HepG2 (cell line): ENCODE results near the gene ALPI. TPM values are rescaled to one million over a fixed set of nuclear protein-coding genes. Genes with fewer than 3 reads are reported as not detected.
"Not testable (repeated sequence)": the region's sequence is repeated elsewhere in the genome, so short reads cannot be mapped to it uniquely, and the experiment has no call there.

Experiments used
- ATAC-seq: fragments of 200-7000 bp; cut with Tn5 transposase; 3 replicates; pipeline ENCODE4 v1.9.1; 2020; ENCODE audit warnings: mild to moderate bottlenecking, moderate library complexity
- BruUV-seq: library from RNA; stranded (reverse); fragments of 400-500 nt; replicated peaks from 2 replicates; lab custom pipeline; 2021; lab: Mats Ljungman, UMichigan
- CTCF ChIA-PET: fragments of 300-600 bp; formaldehyde crosslinking; extraction: SDS; loops from one replicate; lab custom pipeline; 2021; ENCODE audit warnings: low total read pairs, inconsistent platforms, low intra/inter-chr PET ratio; lab: Yijun Ruan, JAX
- POLR2A ChIA-PET: fragments of 350-600 bp; sonication (Branson Sonifier 250); formaldehyde crosslinking; loops from one replicate; lab custom pipeline; 2020; ENCODE audit warnings: antibody characterized with exemption, inconsistent platforms; lab: Yijun Ruan, JAX
- DNase-seq: peaks from one replicate; pipeline ENCODE4 v3.0.0-alpha.2; 2015; ENCODE audit warnings: low spot score
- FAIRE-seq: peaks from 3 replicates; lab custom pipeline; 2011; peaks lifted over from hg19 to GRCh38; lab: Jason Lieb, UNC
- H2AFZ ChIP-seq: one replicate; pipeline ENCODE4 v1.6.1; 2011; ENCODE audit warnings: low read length, inconsistent platforms
- H3K27ac ChIP-seq: fragments of 300-600 bp; 3 replicates; pipeline ENCODE4 v1.8.0; 2011; ENCODE audit warnings: mixed run types, mild to moderate bottlenecking, mixed read lengths, low read length, inconsistent platforms; ENCODE audit not compliant: insufficient read depth; ENCODE audit errors: extremely low read length
- H3K27me3 ChIP-seq, 2 experiments: fragments of 200-600 bp in 1 of 2; 2 replicates in 1 of 2; 3 replicates in 1 of 2; pipeline versions ENCODE4 v1.6.0 to v1.8.0; 2011; ENCODE audit warnings: low read length in 2 of 2, mild to moderate bottlenecking in 2 of 2, moderate library complexity in 2 of 2, inconsistent platforms in 1 of 2; ENCODE audit not compliant: insufficient read depth in 2 of 2, control insufficient read depth in 1 of 2
- H3K36me3 ChIP-seq, 2 experiments: fragments of 200-600 bp in 1 of 2; replicated peaks in 1 of 2; 2 replicates in 1 of 2; 3 replicates in 1 of 2; pipeline versions ENCODE4 v1.5.1 to v1.8.0; 2011; ENCODE audit warnings: low read length in 2 of 2, inconsistent platforms in 1 of 2; ENCODE audit not compliant: insufficient read depth in 2 of 2, control insufficient read depth in 1 of 2
- H3K4me1 ChIP-seq: 2 replicates; pipeline ENCODE4 v1.5.1; 2012; ENCODE audit warnings: low read length, inconsistent platforms; ENCODE audit not compliant: insufficient read depth
- H3K4me2 ChIP-seq: 2 replicates; pipeline ENCODE4 v1.6.0; 2011; ENCODE audit warnings: low read depth, low read length, inconsistent platforms
- H3K4me3 ChIP-seq, 3 experiments: fragments of 200-600 bp in 1 of 3; sonication (generic), shearing (Covaris generic) in 1 of 3; replicated peaks in 1 of 3; 2 replicates each; pipeline ENCODE4 v1.5.1; 2011 to 2016; ENCODE audit warnings: low read length in 3 of 3, inconsistent platforms in 2 of 3, low read depth in 2 of 3, mild to moderate bottlenecking in 2 of 3, control low read depth in 1 of 3, mixed read lengths in 1 of 3; ENCODE audit not compliant: insufficient read depth in 1 of 3
- H3K79me2 ChIP-seq: one replicate; pipeline ENCODE4 v1.6.1; 2011; ENCODE audit warnings: low read length, inconsistent platforms; ENCODE audit not compliant: insufficient read depth
- H3K9ac ChIP-seq: 2 replicates; pipeline ENCODE4 v1.6.0; 2011; ENCODE audit warnings: mild to moderate bottlenecking, low read depth, low read length, inconsistent platforms; ENCODE audit not compliant: insufficient read depth
- H3K9me3 ChIP-seq: 2 replicates; pipeline ENCODE4 v1.5.1; 2012; ENCODE audit warnings: mild to moderate bottlenecking, low read length
- H4K20me1 ChIP-seq: 2 replicates; pipeline ENCODE4 v1.6.0; 2011; ENCODE audit warnings: inconsistent platforms, mild to moderate bottlenecking, low read length, moderate library complexity; ENCODE audit not compliant: insufficient read depth
- ATF6 ChIP-seq: sonication (generic); formaldehyde crosslinking; conservative IDR thresholded peaks from 2 replicates; pipeline ENCODE4 v1.4.0; 2020; ENCODE audit warnings: missing genetic modification reagents
- WGBS: methylation state at CpG from one replicate; pipeline ENCODE4 v1.1.6; 2017; ENCODE audit warnings: low lambda C conversion rate; 5-methylcytosine and 5-hydroxymethylcytosine counted together
- in situ Hi-C: cut with HindIII; loops from 2 replicates; pipeline ENCODE4 v1.10.0; 2017; ENCODE audit warnings: low pct_unique_long_range_greater_than_20kb; ENCODE audit not compliant: extremely low pct_ligation_motif_present
- intact Hi-C: fragments of 100-400 bp; cut with micrococcal nuclease; formaldehyde crosslinking; loops from one replicate; pipeline ENCODE4 v1.10.0; 2022; ENCODE audit not compliant: unreplicated experiment
- polyA plus RNA-seq, 8 experiments: library from polyadenylated mRNA; depleted of rRNA in 3 of 8; stranded (reverse) in 7 of 8; unstranded in 1 of 8; fragments of >200 nt; fragmentation: Illumina TruSeq in 4 of 8; extraction: Trizol in 4 of 8; gene quantifications; 2 replicates each; pipeline versions ENCODE4 v1.2.1 to v1.2.3, GENCODE V29; 2011 to 2016; ENCODE audit warnings: low read depth in 4 of 8, missing spikeins in 1 of 8, mixed read lengths in 1 of 8; ENCODE audit not compliant: insufficient read depth in 1 of 8
- total RNA-seq, 5 experiments: library from RNA; depleted of rRNA; stranded (reverse); fragments of >200 nt; fragmentation: Illumina TruSeq; extraction: Trizol; gene quantifications; 2 replicates each; pipeline ENCODE4 v1.2.3, GENCODE V29; 2016; ENCODE audit warnings: low read depth in 1 of 5

Gene ALPI
- total and polyA plus RNA-seq, 2 of the 13 experiments (the other 11 are each of a cell fraction or from before 2014, with no cell fraction given) = not detected

- H3K9me3 ChIP-seq, H3K36me3 ChIP-seq, intact Hi-C loops, H3K4me2 ChIP-seq, H4K20me1 ChIP-seq, POLR2A ChIA-PET, H3K4me3 ChIP-seq, H3K9ac ChIP-seq, H3K79me2 ChIP-seq, H2AFZ ChIP-seq, in situ Hi-C loops, BruUV-seq, DNase-seq, CTCF ChIA-PET, ATAC-seq, FAIRE-seq, H3K27ac ChIP-seq: not testable (repeated sequence)
- WGBS = 26% methylated on average over 8 of the region's 40 CpGs
- Histone ChIP-seq H3K27me3 (peaks cover 0 to 24% of the 10 kb centered on the region in 2 experiments), H3K4me1 (peaks cover 11% of the 10 kb centered on the region)
Measured at GRCh38 chr2:232409617-232410016, 46.3 kb upstream of the ALPI start.

- no peak for TF ChIP-seq ATF6 (CRISPR knock-in tag)
- Histone ChIP-seq H3K4me3 (no peak overlapping the region), H3K4me2 (no peak overlapping the region), H4K20me1 (no peaks in the 10 kb centered on the region), H3K27ac (no peak overlapping the region), H3K4me1 (peaks cover 11% of the 10 kb centered on the region), H3K9ac (no peak overlapping the region), H2AFZ (no peak overlapping the region), H3K27me3 (peaks cover 0 to 32% of the 10 kb centered on the region in 2 experiments), H3K36me3 (no peaks in the 10 kb centered on the region), H3K9me3 (no peaks in the 10 kb centered on the region), H3K79me2 (no peaks in the 10 kb centered on the region)
- in situ Hi-C loops = no loop called here
- no peak for ATAC-seq
- BruUV-seq = no TSS peak
- ChIA-PET POLR2A (no interaction called here), CTCF (no interaction called here)
- intact Hi-C loops = no loop called here
- FAIRE-seq = no peak
- no peak for DNase-seq
- WGBS = 7% methylated on average over 7 of the region's 7 CpGs
Measured at GRCh38 chr2:232410238-232410900, 45.6 kb upstream of the ALPI start.
